Measurements from ENCODE around the gene KDM4B. TPM values are rescaled to one million over a fixed set of nuclear protein-coding genes. Genes with fewer than 3 reads are reported as not detected.
A peak's percentile ranks its signal among the peaks of the same experiment; 100 is the strongest.

Gene KDM4B
- total RNA-seq, 1 experiment from 2014 or later: 43.7 TPM

DNA sequence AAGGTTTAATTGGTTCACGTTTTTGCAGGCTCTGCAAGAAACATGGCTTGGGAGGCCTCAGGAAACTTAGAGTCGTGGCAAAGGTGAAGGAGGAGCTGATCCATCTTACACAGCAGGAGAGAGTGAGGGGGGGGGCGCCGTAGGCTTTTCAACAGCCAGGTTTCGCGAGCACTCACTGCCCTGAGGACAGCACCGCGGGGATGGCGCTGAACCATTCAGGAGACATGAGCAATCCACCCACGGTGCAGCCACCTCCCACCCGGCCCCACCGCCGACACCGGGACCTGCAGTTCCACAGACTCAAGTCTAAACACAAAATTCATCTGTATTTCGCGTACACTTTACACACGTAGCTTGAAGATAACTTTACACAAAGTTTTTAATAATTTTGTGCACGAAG, 73.6 kb downstream of the KDM4B start:
- Histone ChIP-seq H3T11ph (ENCODE audit: low read length) (no peak overlapping the region), H3K23ac (ENCODE audit: insufficient read length, low read depth, low read length) (no peak overlapping the region), H3K9me3 (ENCODE audit: control insufficient read depth, low read depth, low read length) (no peaks in the 10 kb centered on the region), H3K79me1 (ENCODE audit: insufficient read depth, low read depth, low read length, poor library complexity, severe bottlenecking) (no peaks in the 10 kb centered on the region), H4K91ac (ENCODE audit: insufficient read length, low read depth, low read length) (no peak overlapping the region), H3K79me2 (ENCODE audit: insufficient read depth, low read length) (no peaks in the 10 kb centered on the region), H3K4me2 (ENCODE audit: insufficient read depth, insufficient read length, low read length) (no peak overlapping the region), H2BK120ac (ENCODE audit: low read depth, low read length, poor library complexity, severe bottlenecking) (no peak overlapping the region), H4K5ac (ENCODE audit: insufficient read length, low read depth, low read length) (no peak overlapping the region), H3K4ac (ENCODE audit: low read depth, low read length) (no peak overlapping the region), H3K27ac (ENCODE audit: insufficient read length, low read depth, low read length) (no peak overlapping the region), H4K8ac (replicated peaks; ENCODE audit: insufficient read length, low read depth, low read length) (no peak overlapping the region), H2BK15ac (ENCODE audit: low read depth, low read length) (no peak overlapping the region), H2BK20ac (ENCODE audit: low read depth, low read length, poor library complexity, severe bottlenecking) (no peak overlapping the region), H3K14ac (ENCODE audit: insufficient read depth, low read length) (no peak overlapping the region), H2AFZ (ENCODE audit: low read length) (no peak overlapping the region), H2AK5ac (ENCODE audit: insufficient read length, low read length) (no peak overlapping the region), H4K20me1 (ENCODE audit: control insufficient read depth, insufficient read depth, insufficient read length) (no peaks in the 10 kb centered on the region), H2BK12ac (ENCODE audit: insufficient read length, low read depth, low read length) (no peak overlapping the region), H3K23me2 (ENCODE audit: insufficient read length, low read depth, low read length, poor library complexity, severe bottlenecking) (no peaks in the 10 kb centered on the region), H2BK5ac (ENCODE audit: insufficient read length, low read length) (no peak overlapping the region), H3K9ac (ENCODE audit: extremely low read depth, insufficient read length, low read length) (no peak overlapping the region), H3K4me1 (ENCODE audit: insufficient read depth, low read length) (no peaks in the 10 kb centered on the region), H3K56ac (ENCODE audit: insufficient read length, low read depth, low read length) (no peak overlapping the region), H3K18ac (ENCODE audit: insufficient read length, low read depth, low read length) (no peak overlapping the region), H3K27me3 (ENCODE audit: insufficient read depth, low read length) (no peaks in the 10 kb centered on the region)
- H3K4me1 Mint-ChIP-seq: peaks cover 0 to 12% of the 10 kb centered on the region in 2 experiments; a peak in 2 of 4 replicates
- no peak overlapping the region for H3K4me3 Mint-ChIP-seq
- H3K27ac Mint-ChIP-seq: peak overlapping the region in 1 of 3 experiments; percentile 81; a peak in 1 of 7 replicates
- TF ChIP-seq, protein P1, sequence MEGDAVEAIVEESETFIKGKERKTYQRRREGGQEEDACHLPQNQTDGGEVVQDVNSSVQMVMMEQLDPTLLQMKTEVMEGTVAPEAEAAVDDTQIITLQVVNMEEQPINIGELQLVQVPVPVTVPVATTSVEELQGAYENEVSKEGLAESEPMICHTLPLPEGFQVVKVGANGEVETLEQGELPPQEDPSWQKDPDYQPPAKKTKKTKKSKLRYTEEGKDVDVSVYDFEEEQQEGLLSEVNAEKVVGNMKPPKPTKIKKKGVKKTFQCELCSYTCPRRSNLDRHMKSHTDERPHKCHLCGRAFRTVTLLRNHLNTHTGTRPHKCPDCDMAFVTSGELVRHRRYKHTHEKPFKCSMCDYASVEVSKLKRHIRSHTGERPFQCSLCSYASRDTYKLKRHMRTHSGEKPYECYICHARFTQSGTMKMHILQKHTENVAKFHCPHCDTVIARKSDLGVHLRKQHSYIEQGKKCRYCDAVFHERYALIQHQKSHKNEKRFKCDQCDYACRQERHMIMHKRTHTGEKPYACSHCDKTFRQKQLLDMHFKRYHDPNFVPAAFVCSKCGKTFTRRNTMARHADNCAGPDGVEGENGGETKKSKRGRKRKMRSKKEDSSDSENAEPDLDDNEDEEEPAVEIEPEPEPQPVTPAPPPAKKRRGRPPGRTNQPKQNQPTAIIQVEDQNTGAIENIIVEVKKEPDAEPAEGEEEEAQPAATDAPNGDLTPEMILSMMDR (conservative IDR thresholded peaks at IDR 0.05): no peak
- no peaks in the 10 kb centered on the region for H3K9me3 Mint-ChIP-seq
- H3K27me3 Mint-ChIP-seq (ENCODE audit: low read depth): no peaks in the 10 kb centered on the region
- peaks cover 5 to 33% (median 26%) of the 10 kb centered on the region in 3 experiments; a peak in 6 of 7 replicates for H3K36me3 Mint-ChIP-seq (ENCODE audit: insufficient read depth in 1 of 3, low read depth in 3 of 3)
- no CpG with 5 or more reads among the region's 18 CpGs for WGBS (ENCODE audit: extremely low coverage, insufficient read length, low lambda C conversion rate)
- DNase-seq: no peak
